ENCODE measurements around the gene ADISSP. TPM values are rescaled to one million over a fixed set of nuclear protein-coding genes. Genes with fewer than 3 reads are reported as not detected.

Gene ADISSP
- total RNA-seq, 1 donor from 2014 or later, result 62.0 TPM

DNA sequence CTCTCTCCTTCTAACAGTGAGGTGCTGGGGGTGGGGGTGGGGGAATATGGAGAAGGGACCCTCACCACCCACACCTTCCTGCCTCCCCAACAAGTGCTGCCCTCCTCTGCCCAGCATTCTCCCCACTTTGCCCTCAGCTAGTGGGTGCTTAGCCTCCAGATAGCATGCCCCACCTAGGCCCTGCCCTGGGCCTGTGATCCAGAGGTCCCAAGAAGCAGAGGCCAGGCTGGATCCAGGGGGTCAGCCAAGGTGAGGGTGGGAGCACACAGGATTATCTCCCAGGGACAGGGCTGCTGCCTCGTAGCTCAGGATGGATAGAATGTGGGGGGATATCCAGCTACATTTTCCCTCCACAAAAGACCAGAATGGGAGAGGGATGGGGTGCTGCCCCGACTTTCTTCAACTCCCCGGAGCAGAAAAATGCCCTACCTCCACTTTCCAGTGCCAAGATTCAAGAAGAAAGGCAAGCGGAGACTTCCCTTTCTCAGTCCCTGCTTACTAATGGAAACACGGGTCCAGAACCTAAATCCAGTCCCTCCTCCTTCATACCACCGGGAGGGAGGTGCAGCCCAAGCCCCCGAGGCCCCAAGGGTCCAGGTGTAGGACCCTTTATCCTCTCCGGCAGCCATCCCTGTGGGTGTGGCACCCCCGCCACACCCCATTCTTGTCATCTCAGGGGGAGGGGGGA, 987 bp downstream of the ADISSP start:
- no peak for DNase-seq (ENCODE audit: low read depth)
- peak overlapping the region; percentile 90 for H3K4me3 ChIP-seq (ENCODE audit: low read depth, low read length)
- no peak for TF ChIP-seq CTCF (conservative IDR thresholded peaks at IDR 0.05; ENCODE audit: low read depth, low read length)

- DNase-seq (ENCODE audit: low read depth), result no peak
- H3K4me3 ChIP-seq (ENCODE audit: low read depth, low read length), result no peak overlapping the region
- no peak for TF ChIP-seq CTCF (conservative IDR thresholded peaks at IDR 0.05; ENCODE audit: low read depth, low read length)
Observed at GRCh38 chr20:3765171-3765882, 2.2 kb downstream of the ADISSP start.

DNA sequence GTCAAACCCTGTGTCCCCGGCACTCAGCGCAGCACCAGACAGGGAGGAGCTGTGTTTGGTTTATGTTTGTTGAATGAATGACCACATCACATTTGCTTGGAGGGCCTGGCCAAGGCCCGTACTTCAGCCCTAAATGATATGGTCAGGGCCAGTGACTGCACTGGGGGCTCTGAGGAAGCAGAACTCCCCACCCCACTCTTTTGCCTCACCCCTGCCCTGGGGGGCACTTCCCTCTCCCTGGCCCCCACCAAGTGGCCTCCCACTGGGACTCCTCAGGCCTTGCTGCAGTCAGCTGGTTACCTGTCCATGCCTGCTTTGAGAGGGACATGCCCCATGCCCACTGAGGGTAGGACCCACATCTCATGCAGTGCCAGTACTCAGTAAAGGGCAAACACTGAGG, 2.9 kb downstream of the ADISSP start:
- H3K4me3 ChIP-seq (ENCODE audit: low read depth, low read length), result no peak overlapping the region
- TF ChIP-seq CTCF (conservative IDR thresholded peaks at IDR 0.05; ENCODE audit: low read depth, low read length), result no peak
- DNase-seq (ENCODE audit: low read depth), result no peak

DNA sequence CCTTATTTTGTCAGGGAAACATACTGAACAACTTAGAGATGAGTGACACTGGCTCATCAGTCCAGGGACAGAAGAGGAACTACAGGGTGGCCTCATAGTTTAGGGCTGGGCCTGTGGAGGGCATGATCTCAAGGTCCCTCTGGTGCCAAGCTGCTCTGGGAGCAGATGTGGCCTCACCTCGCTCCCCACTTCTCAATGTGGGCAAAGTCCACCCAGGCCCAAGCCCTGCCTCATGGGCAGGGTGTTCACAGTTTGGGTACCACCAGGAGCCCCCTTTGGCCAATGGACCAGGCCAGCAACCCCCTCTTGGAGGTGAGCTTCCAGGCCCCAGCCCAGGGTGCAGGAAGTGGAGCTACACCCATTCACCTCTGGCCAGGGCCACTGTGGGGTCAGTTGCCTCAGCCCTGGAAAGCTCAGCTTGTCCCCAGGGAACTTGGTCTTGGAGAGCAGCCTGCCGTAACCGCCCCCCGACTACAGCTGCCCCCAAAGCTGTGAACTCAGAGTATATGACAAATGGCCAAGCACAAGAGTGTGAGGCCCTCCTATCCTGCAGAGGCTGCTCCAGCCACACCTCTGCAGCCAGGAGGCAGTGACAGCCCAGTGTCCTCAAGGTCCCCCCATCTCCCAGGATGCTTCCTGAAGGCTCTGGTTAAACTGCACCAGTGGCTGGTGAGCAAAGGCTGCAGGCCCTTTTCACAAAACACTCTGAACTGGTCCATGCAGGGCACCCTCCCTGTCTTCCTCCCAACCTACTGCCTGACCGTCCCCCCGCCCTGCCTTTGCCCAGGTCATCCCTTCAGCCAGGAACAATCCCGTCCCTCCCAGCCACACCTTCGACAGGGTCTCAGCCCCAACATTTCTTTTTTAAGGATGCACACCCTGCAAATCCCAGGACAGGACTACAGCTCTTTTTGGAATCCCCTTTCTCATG, 3.6 kb downstream of the ADISSP start:
- DNase-seq (ENCODE audit: low read depth), result no peak
- no peak for TF ChIP-seq CTCF (conservative IDR thresholded peaks at IDR 0.05; ENCODE audit: low read depth, low read length)
- no peak overlapping the region for H3K4me3 ChIP-seq (ENCODE audit: low read depth, low read length)

GRCh38 chr20:3760655-3761348, 6.8 kb downstream of the ADISSP start:
- no peak for TF ChIP-seq CTCF (conservative IDR thresholded peaks at IDR 0.05; ENCODE audit: low read depth, low read length)
- no peak overlapping the region for H3K4me3 ChIP-seq (ENCODE audit: low read depth, low read length)
- DNase-seq (ENCODE audit: low read depth), result peak; percentile 13

GRCh38 chr20:3759884-3760283, 7.7 kb downstream of the ADISSP start:
- H3K4me3 ChIP-seq (ENCODE audit: low read depth, low read length), result no peak overlapping the region
- no peak for TF ChIP-seq CTCF (conservative IDR thresholded peaks at IDR 0.05; ENCODE audit: low read depth, low read length)
- no peak for DNase-seq (ENCODE audit: low read depth)

Data from epithelial cell of proximal tubule (primary cell).